Peyer's patch (tissue), 4 donors: ENCODE measurements around the gene SH3TC1.

Experiments used
- POLR2A ChIP-seq, 2 donors: fragments of 450-650 bp; IDR thresholded peaks; one replicate each; pipeline ENCODE4 v1.5.1; 2017; ENCODE audit warnings: antibody characterized with exemption in 2 of 2, mild to moderate bottlenecking in 2 of 2, moderate library complexity in 2 of 2
- TF ChIP-seq, protein P1 (sequence below), 6 experiments: fragments of 450-650 bp in 4 of 6; fragments of 200-600 bp in 2 of 6; sonication (generic) in 1 of 6; IDR thresholded peaks; one replicate each; pipeline ENCODE4 v1.5.1; 2017 to 2019; ENCODE audit warnings: antibody characterized with exemption in 6 of 6, mild to moderate bottlenecking in 3 of 6, moderate library complexity in 1 of 6

DNA sequence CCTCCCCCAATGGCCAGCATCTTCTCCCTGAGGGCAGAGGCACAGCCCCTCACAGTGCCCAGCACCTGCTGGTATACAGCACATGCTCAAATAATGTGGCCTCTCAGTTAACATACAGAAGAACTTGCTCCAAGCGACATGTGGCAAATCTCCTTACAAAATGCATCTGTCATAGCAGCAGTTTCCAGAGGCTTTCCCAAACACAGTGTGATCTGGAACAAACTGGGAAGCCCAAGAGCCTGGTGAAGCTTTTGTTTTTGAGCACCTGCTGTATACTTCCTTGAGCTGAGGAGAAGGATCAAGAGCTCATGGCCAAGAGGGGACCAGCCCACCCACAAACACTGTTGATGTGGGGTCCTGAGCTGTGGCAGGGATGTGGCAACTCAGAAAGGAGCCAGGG is 35.6 kb downstream of the SH3TC1 start:
- TF ChIP-seq, protein P1, sequence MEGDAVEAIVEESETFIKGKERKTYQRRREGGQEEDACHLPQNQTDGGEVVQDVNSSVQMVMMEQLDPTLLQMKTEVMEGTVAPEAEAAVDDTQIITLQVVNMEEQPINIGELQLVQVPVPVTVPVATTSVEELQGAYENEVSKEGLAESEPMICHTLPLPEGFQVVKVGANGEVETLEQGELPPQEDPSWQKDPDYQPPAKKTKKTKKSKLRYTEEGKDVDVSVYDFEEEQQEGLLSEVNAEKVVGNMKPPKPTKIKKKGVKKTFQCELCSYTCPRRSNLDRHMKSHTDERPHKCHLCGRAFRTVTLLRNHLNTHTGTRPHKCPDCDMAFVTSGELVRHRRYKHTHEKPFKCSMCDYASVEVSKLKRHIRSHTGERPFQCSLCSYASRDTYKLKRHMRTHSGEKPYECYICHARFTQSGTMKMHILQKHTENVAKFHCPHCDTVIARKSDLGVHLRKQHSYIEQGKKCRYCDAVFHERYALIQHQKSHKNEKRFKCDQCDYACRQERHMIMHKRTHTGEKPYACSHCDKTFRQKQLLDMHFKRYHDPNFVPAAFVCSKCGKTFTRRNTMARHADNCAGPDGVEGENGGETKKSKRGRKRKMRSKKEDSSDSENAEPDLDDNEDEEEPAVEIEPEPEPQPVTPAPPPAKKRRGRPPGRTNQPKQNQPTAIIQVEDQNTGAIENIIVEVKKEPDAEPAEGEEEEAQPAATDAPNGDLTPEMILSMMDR (IDR thresholded peaks at IDR 0.05): no peak
- TF ChIP-seq POLR2A (IDR thresholded peaks at IDR 0.05): no peak
